Adrenal gland (tissue), 5 donors: ENCODE results near the gene PSG3.

Experiments
- POLR2A ChIP-seq, 2 donors: fragments of 450-650 bp; IDR thresholded peaks; one replicate each; pipeline ENCODE4 v1.6.1; 2017; ENCODE audit warnings: antibody characterized with exemption in 2 of 2, mild to moderate bottlenecking in 2 of 2, moderate library complexity in 1 of 2
- TF ChIP-seq, protein P1 (sequence below), 6 experiments: fragments of 450-650 bp in 4 of 6; fragments of 200-600 bp in 2 of 6; sonication (generic) in 1 of 6; IDR thresholded peaks; 1 replicate in 5 of 6; 2 replicates in 1 of 6; pipeline versions ENCODE4 v1.5.1 to v1.8.0; 2016 to 2021; ENCODE audit warnings: antibody characterized with exemption in 6 of 6, mild to moderate bottlenecking in 2 of 6, moderate library complexity in 1 of 6
- donor health status: DM: no; HTN: no; CAD: no.

DNA sequence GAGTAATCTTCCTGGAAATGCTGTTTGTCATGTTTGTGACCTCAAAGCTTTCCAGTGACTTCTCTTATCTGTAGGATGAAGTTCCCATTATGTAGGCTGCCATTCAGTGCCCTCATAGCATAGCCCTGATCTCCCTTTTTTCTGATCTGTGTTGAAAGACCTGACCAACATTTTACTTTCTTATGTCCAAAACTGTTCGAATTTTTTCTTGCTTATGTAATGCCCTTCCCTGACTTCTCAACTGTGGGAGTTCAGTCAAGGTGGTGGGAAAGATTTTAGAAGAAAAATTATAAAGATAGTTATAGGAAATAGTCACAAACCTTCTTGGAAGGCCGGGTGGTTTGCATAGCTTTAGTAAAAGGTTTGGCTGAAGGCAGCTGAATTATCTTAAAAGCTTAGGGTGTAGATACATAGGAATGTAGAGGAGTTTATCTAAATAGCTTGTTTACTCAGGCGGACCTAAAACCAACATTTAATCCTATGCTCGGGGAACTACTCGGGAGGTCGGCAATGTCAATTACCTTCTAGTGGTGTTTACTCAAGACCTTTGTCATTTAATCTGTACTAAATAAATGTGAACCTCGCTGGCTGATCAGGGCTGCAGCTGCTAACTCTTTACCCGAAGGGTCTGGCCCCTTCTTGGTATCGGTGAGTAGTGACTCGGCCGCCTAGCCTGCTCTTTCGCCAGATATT is 44.3 kb downstream of the PSG3 start:
- TF ChIP-seq, protein P1, sequence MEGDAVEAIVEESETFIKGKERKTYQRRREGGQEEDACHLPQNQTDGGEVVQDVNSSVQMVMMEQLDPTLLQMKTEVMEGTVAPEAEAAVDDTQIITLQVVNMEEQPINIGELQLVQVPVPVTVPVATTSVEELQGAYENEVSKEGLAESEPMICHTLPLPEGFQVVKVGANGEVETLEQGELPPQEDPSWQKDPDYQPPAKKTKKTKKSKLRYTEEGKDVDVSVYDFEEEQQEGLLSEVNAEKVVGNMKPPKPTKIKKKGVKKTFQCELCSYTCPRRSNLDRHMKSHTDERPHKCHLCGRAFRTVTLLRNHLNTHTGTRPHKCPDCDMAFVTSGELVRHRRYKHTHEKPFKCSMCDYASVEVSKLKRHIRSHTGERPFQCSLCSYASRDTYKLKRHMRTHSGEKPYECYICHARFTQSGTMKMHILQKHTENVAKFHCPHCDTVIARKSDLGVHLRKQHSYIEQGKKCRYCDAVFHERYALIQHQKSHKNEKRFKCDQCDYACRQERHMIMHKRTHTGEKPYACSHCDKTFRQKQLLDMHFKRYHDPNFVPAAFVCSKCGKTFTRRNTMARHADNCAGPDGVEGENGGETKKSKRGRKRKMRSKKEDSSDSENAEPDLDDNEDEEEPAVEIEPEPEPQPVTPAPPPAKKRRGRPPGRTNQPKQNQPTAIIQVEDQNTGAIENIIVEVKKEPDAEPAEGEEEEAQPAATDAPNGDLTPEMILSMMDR (IDR thresholded peaks at IDR 0.05), result no peak
- TF ChIP-seq POLR2A (IDR thresholded peaks at IDR 0.05), result no peak
